ENCODE data around the gene VAT1L. TPM values are rescaled to one million over a fixed set of nuclear protein-coding genes. Genes with fewer than 3 reads are reported as not detected.

VAT1L gene
- total and polyA plus RNA-seq, 8 donors, result 0.61 to 5.1 (median 1.3) TPM; not detected in 2

DNA sequence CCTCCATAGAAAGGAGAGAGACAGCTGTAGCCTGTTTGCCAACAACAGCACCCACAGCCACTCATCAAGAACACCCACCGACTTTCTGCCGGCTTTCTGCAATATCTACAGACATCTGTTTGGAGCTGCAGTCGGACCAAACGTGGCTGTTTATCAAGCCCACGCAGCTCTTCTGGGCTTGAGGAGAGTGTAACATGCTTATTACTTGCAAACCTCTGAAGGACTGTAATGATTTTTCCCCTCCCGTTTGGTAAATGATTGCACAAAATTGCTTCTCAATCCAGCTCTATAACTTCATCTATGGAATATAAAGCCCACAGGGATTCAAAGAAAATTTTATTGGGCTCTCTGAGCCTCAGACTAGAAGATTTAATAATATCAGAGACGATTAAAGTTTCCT lies 100.5 kb downstream of the VAT1L start:
- Histone ChIP-seq H3K4me3 (no peak overlapping the region), H3K36me3 (no peaks in the 10 kb centered on the region), H3K4me1 (no peaks in the 10 kb centered on the region), H3K27ac (no peak overlapping the region), H3K9me3 (no peaks in the 10 kb centered on the region), H3K27me3 (no peaks in the 10 kb centered on the region)
- TF ChIP-seq POLR2AphosphoS5 (IDR thresholded peaks at IDR 0.05) (no peak), POLR2A (IDR thresholded peaks at IDR 0.05) (no peak), EP300 (IDR thresholded peaks at IDR 0.05) (no peak)
- peak in 1 of 2 donors; percentile 39 for DNase-seq
- WGBS, 5 donors, result 46 to 54% (median 54%) methylated on average over 7 of the region's 7 CpGs
- intact Hi-C loops (cut with DNase I; ENCODE audit: low total_unique reads), result no loop called here

DNA sequence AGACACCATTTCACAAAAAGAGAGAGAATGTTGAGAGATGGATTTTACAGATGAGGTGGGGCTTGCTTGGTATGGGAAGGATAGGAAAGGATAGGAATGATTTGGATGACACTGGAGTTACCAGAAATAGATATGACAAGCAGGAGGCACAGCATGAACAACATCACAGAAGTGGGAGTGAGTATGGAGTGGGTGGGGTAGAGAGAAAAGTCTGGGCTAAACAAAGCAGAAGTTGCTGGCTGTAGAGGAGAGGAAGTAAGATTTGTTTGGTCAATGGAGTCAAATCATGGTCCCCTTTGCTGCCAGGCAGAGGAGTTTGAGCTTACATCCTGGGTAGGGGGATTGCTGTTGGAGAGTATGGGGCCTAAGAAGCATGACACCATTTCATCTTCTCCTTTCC lies 101.7 kb downstream of the VAT1L start:
- Histone ChIP-seq H3K27ac (no peak overlapping the region), H3K9me3 (no peaks in the 10 kb centered on the region), H3K4me3 (no peak overlapping the region), H3K36me3 (no peaks in the 10 kb centered on the region), H3K27me3 (no peaks in the 10 kb centered on the region), H3K4me1 (no peaks in the 10 kb centered on the region)
- intact Hi-C loops (cut with DNase I; ENCODE audit: low total_unique reads), result no loop called here
- no peak for DNase-seq
- TF ChIP-seq, protein P1, sequence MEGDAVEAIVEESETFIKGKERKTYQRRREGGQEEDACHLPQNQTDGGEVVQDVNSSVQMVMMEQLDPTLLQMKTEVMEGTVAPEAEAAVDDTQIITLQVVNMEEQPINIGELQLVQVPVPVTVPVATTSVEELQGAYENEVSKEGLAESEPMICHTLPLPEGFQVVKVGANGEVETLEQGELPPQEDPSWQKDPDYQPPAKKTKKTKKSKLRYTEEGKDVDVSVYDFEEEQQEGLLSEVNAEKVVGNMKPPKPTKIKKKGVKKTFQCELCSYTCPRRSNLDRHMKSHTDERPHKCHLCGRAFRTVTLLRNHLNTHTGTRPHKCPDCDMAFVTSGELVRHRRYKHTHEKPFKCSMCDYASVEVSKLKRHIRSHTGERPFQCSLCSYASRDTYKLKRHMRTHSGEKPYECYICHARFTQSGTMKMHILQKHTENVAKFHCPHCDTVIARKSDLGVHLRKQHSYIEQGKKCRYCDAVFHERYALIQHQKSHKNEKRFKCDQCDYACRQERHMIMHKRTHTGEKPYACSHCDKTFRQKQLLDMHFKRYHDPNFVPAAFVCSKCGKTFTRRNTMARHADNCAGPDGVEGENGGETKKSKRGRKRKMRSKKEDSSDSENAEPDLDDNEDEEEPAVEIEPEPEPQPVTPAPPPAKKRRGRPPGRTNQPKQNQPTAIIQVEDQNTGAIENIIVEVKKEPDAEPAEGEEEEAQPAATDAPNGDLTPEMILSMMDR (IDR thresholded peaks at IDR 0.05), result no peak

DNA sequence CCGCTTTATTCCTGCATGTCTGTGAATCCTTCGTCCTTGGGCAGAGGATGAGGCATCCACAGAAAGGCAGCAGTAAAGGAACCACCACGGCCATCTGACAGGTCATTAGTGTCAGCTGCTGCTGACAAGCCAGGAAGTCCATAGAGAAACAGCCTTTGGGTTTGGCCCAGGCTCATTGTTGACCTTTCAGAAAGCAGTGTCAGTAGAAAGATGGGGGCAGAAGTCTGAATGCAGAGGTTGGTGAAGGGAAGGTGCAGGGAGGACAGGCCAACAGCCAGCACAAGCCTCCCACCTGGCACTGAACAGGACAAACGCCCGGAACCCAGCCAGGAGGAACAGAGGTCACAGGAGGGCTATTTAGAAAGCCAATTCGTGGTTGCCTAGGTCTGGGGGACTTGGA lies 105.8 kb downstream of the VAT1L start:
- Histone ChIP-seq H3K4me1 (peaks cover 0 to 15% (median 4%) of the 10 kb centered on the region in 4 donors), H3K9me3 (no peaks in the 10 kb centered on the region), H3K27ac (no peak overlapping the region), H3K4me3 (no peak overlapping the region), H3K36me3 (no peaks in the 10 kb centered on the region), H3K27me3 (no peaks in the 10 kb centered on the region)
- intact Hi-C loops (cut with DNase I; ENCODE audit: low total_unique reads), result no loop called here
- 49 to 59% (median 59%) methylated on average over 6 of the region's 6 CpGs for WGBS, 5 donors
- DNase-seq, result no peak
- TF ChIP-seq EP300 (IDR thresholded peaks at IDR 0.05) (no peak), POLR2A (IDR thresholded peaks at IDR 0.05) (no peak), POLR2AphosphoS5 (IDR thresholded peaks at IDR 0.05) (no peak)
- TF ChIP-seq, protein P1 (IDR thresholded peaks at IDR 0.05), result no peak

DNA sequence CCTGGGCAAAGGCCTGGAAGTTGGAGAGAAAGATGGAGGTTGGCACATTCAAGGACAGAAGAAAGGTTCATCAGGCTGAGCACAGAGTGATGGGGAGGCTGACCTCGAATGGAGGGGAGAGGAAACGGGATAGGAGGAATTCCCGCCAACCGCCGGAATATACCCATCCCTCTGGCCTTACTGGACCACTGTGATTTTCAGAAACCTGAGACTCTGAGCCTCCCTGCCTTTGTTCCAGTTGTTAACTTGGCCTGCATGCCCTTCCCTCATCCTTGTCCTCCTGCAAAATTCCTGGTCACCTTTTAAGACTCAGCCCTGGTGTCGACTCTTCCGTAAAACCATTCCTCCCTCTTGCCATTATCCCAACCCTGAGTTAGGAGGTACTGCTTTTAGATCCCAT lies 107.6 kb downstream of the VAT1L start:
- Histone ChIP-seq H3K36me3 (no peaks in the 10 kb centered on the region), H3K4me1 (peaks cover 0 to 15% (median 4%) of the 10 kb centered on the region in 4 donors), H3K9me3 (no peaks in the 10 kb centered on the region), H3K27ac (no peak overlapping the region), H3K27me3 (no peaks in the 10 kb centered on the region), H3K4me3 (no peak overlapping the region)
- WGBS, 5 donors, result 77 to 83% (median 78%) methylated on average over 7 of the region's 7 CpGs
- intact Hi-C loops (cut with DNase I; ENCODE audit: low total_unique reads), result no loop called here
- TF ChIP-seq POLR2AphosphoS5 (IDR thresholded peaks at IDR 0.05), result no peak
- TF ChIP-seq EP300 (IDR thresholded peaks at IDR 0.05), result no peak
- TF ChIP-seq, protein P1 (IDR thresholded peaks at IDR 0.05), result no peak
- no peak for TF ChIP-seq POLR2A (IDR thresholded peaks at IDR 0.05)
- no peak for DNase-seq

DNA sequence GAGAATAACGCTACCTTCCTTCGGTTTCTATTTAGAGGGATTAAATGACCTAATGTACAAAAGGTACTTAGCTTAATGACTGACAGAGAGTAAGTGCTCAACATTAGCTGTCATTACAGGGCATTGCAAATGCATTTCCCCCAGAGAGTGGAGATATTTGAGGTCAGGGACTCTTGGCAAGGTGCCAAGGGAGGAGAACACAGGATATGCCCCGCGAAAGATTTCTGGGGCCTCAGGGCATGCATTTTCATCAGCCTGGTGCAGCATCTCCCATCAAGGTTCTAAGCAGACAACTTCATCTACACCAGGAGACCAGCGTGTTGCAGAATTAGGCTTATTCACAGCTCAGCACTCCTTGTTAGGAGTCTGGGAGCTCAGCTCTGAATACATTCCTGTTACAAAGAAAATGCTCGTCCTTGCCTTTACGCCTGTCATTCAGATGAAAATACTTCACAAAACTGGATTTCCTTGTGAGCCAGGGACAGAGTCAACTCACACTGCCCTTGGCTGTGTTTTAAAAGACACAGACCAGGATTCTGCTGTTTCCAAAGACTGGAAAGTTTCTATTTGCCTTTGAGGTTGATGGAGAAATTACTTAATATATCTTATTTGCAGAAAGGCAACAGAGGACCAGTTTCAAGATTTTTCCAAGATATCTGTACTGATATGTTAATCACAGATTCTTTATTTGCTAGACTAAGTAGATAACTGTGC lies 108.2 kb downstream of the VAT1L start:
- H3K4me1 ChIP-seq, result peaks cover 0 to 15% (median 4%) of the 10 kb centered on the region in 4 donors
- H3K9me3 ChIP-seq, result no peaks in the 10 kb centered on the region
- intact Hi-C loops (cut with DNase I; ENCODE audit: low total_unique reads), result no loop called here
- H3K27ac ChIP-seq, result peak overlapping the region in 1 of 5 donors; percentile 5
- no peaks in the 10 kb centered on the region for H3K36me3 ChIP-seq
- H3K4me3 ChIP-seq, result no peak overlapping the region
- WGBS, 5 donors, result 33 to 39% (median 34%) methylated on average over 7 of the region's 7 CpGs
- DNase-seq, result no peak
- no peak for TF ChIP-seq EP300 (IDR thresholded peaks at IDR 0.05)
- TF ChIP-seq POLR2A (IDR thresholded peaks at IDR 0.05), result no peak
- TF ChIP-seq, protein P1 (IDR thresholded peaks at IDR 0.05), result no peak
- TF ChIP-seq POLR2AphosphoS5 (IDR thresholded peaks at IDR 0.05), result no peak
- H3K27me3 ChIP-seq, result no peaks in the 10 kb centered on the region

All from stomach (tissue), 9 donors.